Islet of Langerhans (tissue), 1 donor: ENCODE measurements around the gene SIX5.
"Not testable (repeated sequence)": the region's sequence is repeated elsewhere in the genome, so short reads cannot be mapped to it uniquely, and the experiment has no call there.

ENCODE experiments used
- FAIRE-seq: peaks from one replicate; lab custom pipeline; 2011; peaks lifted over from hg19 to GRCh38; lab: Jason Lieb, UNC

The SIX5 gene

GRCh38 chr19:45768984-45769782, at the start of gene SIX5:
TSS of gene SIX5 (minus strand) at chr19:45769252. CDS start at chr19:45768844, 408 bp downstream.
- no peak for FAIRE-seq

- no peak for FAIRE-seq
Observed at GRCh38 chr19:45817725-45818301, 48.8 kb upstream of the SIX5 start.

GRCh38 chr19:45817010-45817724, 48.1 kb upstream of the SIX5 start:
- no peak for FAIRE-seq

- no peak for FAIRE-seq
Observed at GRCh38 chr19:45816236-45817009, 47.4 kb upstream of the SIX5 start.

- FAIRE-seq = no peak
Observed at GRCh38 chr19:45815481-45816216, 46.6 kb upstream of the SIX5 start.

GRCh38 chr19:45814851-45815480, 45.9 kb upstream of the SIX5 start, which contains the start of gene RSPH6A:
TSS of gene RSPH6A (minus strand) at chr19:45815308. CDS start at chr19:45815176, 132 bp downstream.
- FAIRE-seq = no peak

GRCh38 chr19:45814166-45814780, 45.2 kb upstream of the SIX5 start:
- FAIRE-seq = no peak

GRCh38 chr19:45812297-45812696, 43.2 kb upstream of the SIX5 start:
- FAIRE-seq = no peak

- no peak for FAIRE-seq
Observed at GRCh38 chr19:45809643-45810159, 40.6 kb upstream of the SIX5 start.

- FAIRE-seq = no peak
Observed at GRCh38 chr19:45805719-45806118, 36.7 kb upstream of the SIX5 start.

- no peak for FAIRE-seq
Observed at GRCh38 chr19:45804959-45805230, 35.8 kb upstream of the SIX5 start.

- FAIRE-seq = no peak
Observed at GRCh38 chr19:45804140-45804958, 35.3 kb upstream of the SIX5 start.

- no peak for FAIRE-seq
Observed at GRCh38 chr19:45801603-45802175, 32.6 kb upstream of the SIX5 start.

- no peak for FAIRE-seq
Observed at GRCh38 chr19:45800070-45800553, 31.1 kb upstream of the SIX5 start.

- FAIRE-seq = not testable (repeated sequence)
Observed at GRCh38 chr19:45799541-45799940, 30.5 kb upstream of the SIX5 start.

- peak; percentile 77 for FAIRE-seq
Observed at GRCh38 chr19:45798995-45799517, 30.0 kb upstream of the SIX5 start.

GRCh38 chr19:45794627-45795026, 25.6 kb upstream of the SIX5 start:
- no peak for FAIRE-seq

GRCh38 chr19:45793876-45794275, 24.8 kb upstream of the SIX5 start:
- no peak for FAIRE-seq

- no peak for FAIRE-seq
Observed at GRCh38 chr19:45793178-45793564, 24.1 kb upstream of the SIX5 start.
